ENCODE measurements around the gene TUBB4B.

DNA sequence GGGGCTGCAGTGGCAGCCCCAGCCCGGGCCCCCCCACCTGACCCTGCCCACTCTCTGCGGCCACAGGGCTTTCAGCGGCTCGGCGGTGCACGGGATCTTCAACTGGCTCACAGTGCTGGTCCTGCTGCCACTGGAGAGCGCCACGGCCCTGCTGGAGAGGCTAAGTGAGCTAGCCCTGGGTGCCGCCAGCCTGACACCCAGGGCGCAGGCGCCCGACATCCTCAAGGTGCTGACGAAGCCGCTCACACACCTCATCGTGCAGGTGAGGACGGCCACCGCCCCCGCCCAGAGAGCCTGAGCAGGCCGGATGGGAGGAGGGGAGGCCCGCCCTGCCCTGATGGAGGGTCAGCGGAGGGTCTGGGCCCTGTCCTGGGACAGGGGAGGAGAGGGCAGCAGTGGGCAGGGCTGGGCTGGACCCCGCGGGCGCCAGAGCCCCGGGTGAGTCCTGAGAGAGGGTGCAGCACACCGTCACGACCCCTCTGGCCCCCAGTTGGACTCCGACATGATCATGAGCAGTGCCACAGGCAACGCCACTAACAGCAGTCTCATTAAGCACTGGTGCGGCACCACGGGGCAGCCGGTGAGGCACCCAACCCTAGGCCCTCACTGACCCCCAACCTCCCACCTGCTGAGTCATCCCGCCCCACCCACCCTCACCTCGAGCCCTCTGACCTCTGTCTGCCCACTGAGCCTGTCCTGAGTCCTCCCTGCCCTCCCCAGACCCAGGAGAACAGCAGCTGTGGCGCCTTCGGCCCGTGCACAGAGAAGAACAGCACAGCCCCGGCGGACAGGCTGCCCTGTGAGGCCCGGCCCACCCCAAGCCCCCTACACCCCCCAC lies 7.7 kb upstream of the TUBB4B start:
- TF ChIP-seq POLR2A (IDR thresholded peaks at IDR 0.05) (no peak), EP300 (IDR thresholded peaks at IDR 0.05) (no peak)
- TF ChIP-seq, protein P1, sequence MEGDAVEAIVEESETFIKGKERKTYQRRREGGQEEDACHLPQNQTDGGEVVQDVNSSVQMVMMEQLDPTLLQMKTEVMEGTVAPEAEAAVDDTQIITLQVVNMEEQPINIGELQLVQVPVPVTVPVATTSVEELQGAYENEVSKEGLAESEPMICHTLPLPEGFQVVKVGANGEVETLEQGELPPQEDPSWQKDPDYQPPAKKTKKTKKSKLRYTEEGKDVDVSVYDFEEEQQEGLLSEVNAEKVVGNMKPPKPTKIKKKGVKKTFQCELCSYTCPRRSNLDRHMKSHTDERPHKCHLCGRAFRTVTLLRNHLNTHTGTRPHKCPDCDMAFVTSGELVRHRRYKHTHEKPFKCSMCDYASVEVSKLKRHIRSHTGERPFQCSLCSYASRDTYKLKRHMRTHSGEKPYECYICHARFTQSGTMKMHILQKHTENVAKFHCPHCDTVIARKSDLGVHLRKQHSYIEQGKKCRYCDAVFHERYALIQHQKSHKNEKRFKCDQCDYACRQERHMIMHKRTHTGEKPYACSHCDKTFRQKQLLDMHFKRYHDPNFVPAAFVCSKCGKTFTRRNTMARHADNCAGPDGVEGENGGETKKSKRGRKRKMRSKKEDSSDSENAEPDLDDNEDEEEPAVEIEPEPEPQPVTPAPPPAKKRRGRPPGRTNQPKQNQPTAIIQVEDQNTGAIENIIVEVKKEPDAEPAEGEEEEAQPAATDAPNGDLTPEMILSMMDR (IDR thresholded peaks at IDR 0.05), result no peak
